ENCODE results near the gene RS1. TPM values are rescaled to one million over a fixed set of nuclear protein-coding genes. Genes with fewer than 3 reads are reported as not detected.

Gene RS1
- total and polyA plus RNA-seq, 9 of the 15 experiments (the other 6 are each of a cell fraction or from before 2014, with no cell fraction given), result not detected

DNA sequence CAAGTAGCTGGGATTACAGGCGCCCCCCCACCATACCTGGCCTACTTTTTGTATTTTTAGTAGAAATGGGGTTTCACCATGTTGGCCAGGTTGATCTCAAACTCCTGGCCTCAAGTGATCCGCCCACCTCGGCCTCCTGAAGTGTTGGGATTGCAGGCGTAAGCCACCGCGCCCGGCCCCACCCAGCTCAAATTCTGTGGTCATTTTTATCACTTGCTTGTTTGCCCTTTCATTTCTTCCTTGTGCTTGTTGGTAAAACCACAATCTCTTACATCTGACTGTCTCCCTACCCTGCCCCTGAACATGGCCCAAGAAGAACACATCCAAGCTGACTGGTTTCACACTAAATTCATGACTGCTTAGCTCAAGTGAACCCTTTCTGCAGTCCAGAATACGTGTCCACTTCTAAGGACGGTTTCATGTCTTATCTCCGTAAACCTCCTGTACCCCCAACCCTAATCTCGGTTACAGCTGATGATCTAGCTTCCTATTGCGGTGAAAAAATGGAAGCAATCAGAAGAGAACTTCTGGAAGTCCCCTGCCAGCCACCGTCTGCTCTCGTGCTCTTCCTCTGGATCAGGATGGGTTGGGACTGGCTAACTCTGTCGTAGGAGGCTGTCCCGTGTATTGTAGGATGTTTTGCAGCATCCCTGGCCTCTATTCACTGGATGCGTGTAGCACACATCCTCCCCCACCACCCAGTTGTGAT is 5.4 kb upstream of the RS1 start (continued):
- TF ChIP-seq RBM15 (IDR thresholded peaks at IDR 0.05; ENCODE audit: insufficient read depth, low read length), result no peak
- TF ChIP-seq PHF21A (IDR thresholded peaks at IDR 0.05; ENCODE audit: borderline replicate concordance, low read depth), result no peak
- no peak for TF ChIP-seq SREBF1 (IDR thresholded peaks at IDR 0.05; ENCODE audit: borderline replicate concordance, low read depth, low read length)
- TF ChIP-seq PTTG1 (tag; IDR thresholded peaks at IDR 0.05; ENCODE audit: low read depth), result no peak
- TF ChIP-seq FOXM1 (IDR thresholded peaks at IDR 0.05; ENCODE audit: low read depth), result peak; percentile 47; the same call in 1 of the 2 replicates
- no peak for TF ChIP-seq FOXM1 (CRISPR knock-in tag; IDR thresholded peaks at IDR 0.05; ENCODE audit: low read depth)
- TF ChIP-seq ZNF263 (CRISPR knock-in tag; IDR thresholded peaks at IDR 0.05; ENCODE audit: borderline replicate concordance), result no peak
- TF ChIP-seq TAF1 (IDR thresholded peaks at IDR 0.05; ENCODE audit: control insufficient read depth, extremely low read depth, insufficient read depth, low read length, severe bottlenecking), result no peak
- TF ChIP-seq TRIM24 (IDR thresholded peaks at IDR 0.05), result peak in 1 of 2 experiments; percentile 19; a peak in 1 of 4 replicates
- TF ChIP-seq ZC3H4 (CRISPR knock-in tag; IDR thresholded peaks at IDR 0.05; ENCODE audit: borderline replicate concordance), result no peak
- TF ChIP-seq, protein P1, sequence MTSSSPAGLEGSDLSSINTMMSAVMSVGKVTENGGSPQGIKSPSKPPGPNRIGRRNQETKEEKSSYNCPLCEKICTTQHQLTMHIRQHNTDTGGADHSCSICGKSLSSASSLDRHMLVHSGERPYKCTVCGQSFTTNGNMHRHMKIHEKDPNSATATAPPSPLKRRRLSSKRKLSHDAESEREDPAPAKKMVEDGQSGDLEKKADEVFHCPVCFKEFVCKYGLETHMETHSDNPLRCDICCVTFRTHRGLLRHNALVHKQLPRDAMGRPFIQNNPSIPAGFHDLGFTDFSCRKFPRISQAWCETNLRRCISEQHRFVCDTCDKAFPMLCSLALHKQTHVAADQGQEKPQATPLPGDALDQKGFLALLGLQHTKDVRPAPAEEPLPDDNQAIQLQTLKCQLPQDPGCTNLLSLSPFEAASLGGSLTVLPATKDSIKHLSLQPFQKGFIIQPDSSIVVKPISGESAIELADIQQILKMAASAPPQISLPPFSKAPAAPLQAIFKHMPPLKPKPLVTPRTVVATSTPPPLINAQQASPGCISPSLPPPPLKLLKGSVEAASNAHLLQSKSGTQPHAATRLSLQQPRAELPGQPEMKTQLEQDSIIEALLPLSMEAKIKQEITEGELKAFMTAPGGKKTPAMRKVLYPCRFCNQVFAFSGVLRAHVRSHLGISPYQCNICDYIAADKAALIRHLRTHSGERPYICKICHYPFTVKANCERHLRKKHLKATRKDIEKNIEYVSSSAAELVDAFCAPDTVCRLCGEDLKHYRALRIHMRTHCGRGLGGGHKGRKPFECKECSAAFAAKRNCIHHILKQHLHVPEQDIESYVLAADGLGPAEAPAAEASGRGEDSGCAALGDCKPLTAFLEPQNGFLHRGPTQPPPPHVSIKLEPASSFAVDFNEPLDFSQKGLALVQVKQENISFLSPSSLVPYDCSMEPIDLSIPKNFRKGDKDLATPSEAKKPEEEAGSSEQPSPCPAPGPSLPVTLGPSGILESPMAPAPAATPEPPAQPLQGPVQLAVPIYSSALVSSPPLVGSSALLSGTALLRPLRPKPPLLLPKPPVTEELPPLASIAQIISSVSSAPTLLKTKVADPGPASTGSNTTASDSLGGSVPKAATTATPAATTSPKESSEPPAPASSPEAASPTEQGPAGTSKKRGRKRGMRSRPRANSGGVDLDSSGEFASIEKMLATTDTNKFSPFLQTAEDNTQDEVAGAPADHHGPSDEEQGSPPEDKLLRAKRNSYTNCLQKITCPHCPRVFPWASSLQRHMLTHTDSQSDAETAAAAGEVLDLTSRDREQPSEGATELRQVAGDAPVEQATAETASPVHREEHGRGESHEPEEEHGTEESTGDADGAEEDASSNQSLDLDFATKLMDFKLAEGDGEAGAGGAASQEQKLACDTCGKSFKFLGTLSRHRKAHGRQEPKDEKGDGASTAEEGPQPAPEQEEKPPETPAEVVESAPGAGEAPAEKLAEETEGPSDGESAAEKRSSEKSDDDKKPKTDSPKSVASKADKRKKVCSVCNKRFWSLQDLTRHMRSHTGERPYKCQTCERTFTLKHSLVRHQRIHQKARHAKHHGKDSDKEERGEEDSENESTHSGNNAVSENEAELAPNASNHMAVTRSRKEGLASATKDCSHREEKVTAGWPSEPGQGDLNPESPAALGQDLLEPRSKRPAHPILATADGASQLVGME (CRISPR knock-in tag; IDR thresholded peaks at IDR 0.05), result no peak
- TF ChIP-seq ZNF232 (CRISPR knock-in tag; IDR thresholded peaks at IDR 0.05), result no peak
- TF ChIP-seq, protein P2, sequence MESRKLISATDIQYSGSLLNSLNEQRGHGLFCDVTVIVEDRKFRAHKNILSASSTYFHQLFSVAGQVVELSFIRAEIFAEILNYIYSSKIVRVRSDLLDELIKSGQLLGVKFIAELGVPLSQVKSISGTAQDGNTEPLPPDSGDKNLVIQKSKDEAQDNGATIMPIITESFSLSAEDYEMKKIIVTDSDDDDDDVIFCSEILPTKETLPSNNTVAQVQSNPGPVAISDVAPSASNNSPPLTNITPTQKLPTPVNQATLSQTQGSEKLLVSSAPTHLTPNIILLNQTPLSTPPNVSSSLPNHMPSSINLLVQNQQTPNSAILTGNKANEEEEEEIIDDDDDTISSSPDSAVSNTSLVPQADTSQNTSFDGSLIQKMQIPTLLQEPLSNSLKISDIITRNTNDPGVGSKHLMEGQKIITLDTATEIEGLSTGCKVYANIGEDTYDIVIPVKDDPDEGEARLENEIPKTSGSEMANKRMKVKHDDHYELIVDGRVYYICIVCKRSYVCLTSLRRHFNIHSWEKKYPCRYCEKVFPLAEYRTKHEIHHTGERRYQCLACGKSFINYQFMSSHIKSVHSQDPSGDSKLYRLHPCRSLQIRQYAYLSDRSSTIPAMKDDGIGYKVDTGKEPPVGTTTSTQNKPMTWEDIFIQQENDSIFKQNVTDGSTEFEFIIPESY (CRISPR knock-in tag; IDR thresholded peaks at IDR 0.05), result no peak
- TF ChIP-seq, protein P3, sequence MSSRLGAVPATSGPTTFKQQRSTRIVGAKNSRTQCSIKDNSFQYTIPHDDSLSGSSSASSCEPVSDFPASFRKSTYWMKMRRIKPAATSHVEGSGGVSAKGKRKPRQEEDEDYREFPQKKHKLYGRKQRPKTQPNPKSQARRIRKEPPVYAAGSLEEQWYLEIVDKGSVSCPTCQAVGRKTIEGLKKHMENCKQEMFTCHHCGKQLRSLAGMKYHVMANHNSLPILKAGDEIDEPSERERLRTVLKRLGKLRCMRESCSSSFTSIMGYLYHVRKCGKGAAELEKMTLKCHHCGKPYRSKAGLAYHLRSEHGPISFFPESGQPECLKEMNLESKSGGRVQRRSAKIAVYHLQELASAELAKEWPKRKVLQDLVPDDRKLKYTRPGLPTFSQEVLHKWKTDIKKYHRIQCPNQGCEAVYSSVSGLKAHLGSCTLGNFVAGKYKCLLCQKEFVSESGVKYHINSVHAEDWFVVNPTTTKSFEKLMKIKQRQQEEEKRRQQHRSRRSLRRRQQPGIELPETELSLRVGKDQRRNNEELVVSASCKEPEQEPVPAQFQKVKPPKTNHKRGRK (tag; IDR thresholded peaks at IDR 0.05), result no peak
- TF ChIP-seq CBX8 (IDR thresholded peaks at IDR 0.05; ENCODE audit: borderline replicate concordance, extremely low read depth, low read depth, low read length, poor library complexity, severe bottlenecking), result no peak
- no peak for TF ChIP-seq ZNF121 (CRISPR knock-in tag; conservative IDR thresholded peaks at IDR 0.05)
- no peak for TF ChIP-seq ZNF77 (CRISPR knock-in tag; IDR thresholded peaks at IDR 0.05)
- 0 out of 2 replicates have a peak, but pooled peaks have one; percentile 24 for TF ChIP-seq SMARCA4 (IDR thresholded peaks at IDR 0.05)

Data from K562 (cell line).